Stomach (tissue), 4 donors: ENCODE results near the gene RGS7.

Experiments
- CTCF ChIP-seq, 7 experiments: fragments of 450-650 bp in 4 of 7; fragments of 200-600 bp in 3 of 7; sonication (generic) in 3 of 7; IDR thresholded peaks; one replicate each; pipeline ENCODE4 v1.5.1; 2016 to 2019; ENCODE audit warnings: antibody characterized with exemption in 7 of 7, control low read depth in 2 of 7, mild to moderate bottlenecking in 1 of 7
- EP300 ChIP-seq: sonication (generic); formaldehyde crosslinking; IDR thresholded peaks from one replicate; pipeline ENCODE4 v1.6.1; 2017; ENCODE audit warnings: antibody characterized with exemption
- POLR2A ChIP-seq, 4 donors: fragments of 450-650 bp; IDR thresholded peaks; one replicate each; pipeline ENCODE4 v1.6.1; 2016; ENCODE audit warnings: antibody characterized with exemption in 4 of 4, control low read depth in 2 of 4, mild to moderate bottlenecking in 1 of 4, moderate library complexity in 1 of 4
- POLR2AphosphoS5 ChIP-seq, 3 donors: sonication (generic); formaldehyde crosslinking; IDR thresholded peaks; one replicate each; pipeline ENCODE4 v1.6.1; 2016; ENCODE audit warnings: antibody characterized with exemption in 3 of 3

GRCh38 chr1:240831922-240832321, 525.1 kb downstream of the RGS7 start:
- TF ChIP-seq CTCF (IDR thresholded peaks at IDR 0.05) (no peak), POLR2A (IDR thresholded peaks at IDR 0.05) (no peak), POLR2AphosphoS5 (IDR thresholded peaks at IDR 0.05) (no peak), EP300 (no peak)
